Measurements from ENCODE around the gene MAP3K21.

MAP3K21 gene

GRCh38 chr1:233326319-233326718 lies 1.2 kb upstream of the MAP3K21 start:
- DNase-seq (ENCODE audit: low read depth in 3 of 3) = no peak

- DNase-seq (ENCODE audit: low read depth in 3 of 3) = peak; percentile 63 to 90 (median 68)
Measured at GRCh38 chr1:233326811-233327650, 493 bp upstream of the MAP3K21 start.

- peak in 1 of 3 experiments; percentile 9 for DNase-seq (ENCODE audit: low read depth in 3 of 3)
Measured at GRCh38 chr1:233328142-233328921, 808 bp downstream of the MAP3K21 start.

GRCh38 chr1:233331676-233332519 lies 4.4 kb downstream of the MAP3K21 start:
- DNase-seq (ENCODE audit: low read depth in 3 of 3) = no peak

- DNase-seq (ENCODE audit: low read depth in 3 of 3) = no peak
Measured at GRCh38 chr1:233333086-233333485, 5.6 kb downstream of the MAP3K21 start.

- no peak for DNase-seq (ENCODE audit: low read depth in 3 of 3)
Measured at GRCh38 chr1:233334092-233334491, 6.6 kb downstream of the MAP3K21 start.

GRCh38 chr1:233336554-233337456 lies 9.3 kb downstream of the MAP3K21 start:
- no peak for DNase-seq (ENCODE audit: low read depth in 3 of 3)

GRCh38 chr1:233337505-233337904 lies 10.0 kb downstream of the MAP3K21 start:
- no peak for DNase-seq (ENCODE audit: low read depth in 3 of 3)

GRCh38 chr1:233338102-233338501 lies 10.6 kb downstream of the MAP3K21 start:
- no peak for DNase-seq (ENCODE audit: low read depth in 3 of 3)

- no peak for DNase-seq (ENCODE audit: low read depth in 3 of 3)
Measured at GRCh38 chr1:233340031-233340555, 12.6 kb downstream of the MAP3K21 start.

- DNase-seq (ENCODE audit: low read depth in 3 of 3) = no peak
Measured at GRCh38 chr1:233340966-233341516, 13.5 kb downstream of the MAP3K21 start.

GRCh38 chr1:233342086-233342485 lies 14.6 kb downstream of the MAP3K21 start:
- no peak for DNase-seq (ENCODE audit: low read depth in 3 of 3)

- DNase-seq (ENCODE audit: low read depth in 3 of 3) = no peak
Measured at GRCh38 chr1:233343262-233343661, 15.7 kb downstream of the MAP3K21 start.

GRCh38 chr1:233347338-233347737 lies 19.8 kb downstream of the MAP3K21 start:
- no peak for DNase-seq (ENCODE audit: low read depth in 3 of 3)

- DNase-seq (ENCODE audit: low read depth in 3 of 3) = no peak
Measured at GRCh38 chr1:233349137-233349536, 21.6 kb downstream of the MAP3K21 start.

- DNase-seq (ENCODE audit: low read depth in 3 of 3) = no peak
Measured at GRCh38 chr1:233354983-233355382, 27.5 kb downstream of the MAP3K21 start.

- peak in 1 of 3 experiments; percentile 11 for DNase-seq (ENCODE audit: low read depth in 3 of 3)
Measured at GRCh38 chr1:233355841-233356704, 28.5 kb downstream of the MAP3K21 start.

- no peak for DNase-seq (ENCODE audit: low read depth in 3 of 3)
Measured at GRCh38 chr1:233356705-233356987, 29.1 kb downstream of the MAP3K21 start.

GRCh38 chr1:233357595-233358397 lies 30.3 kb downstream of the MAP3K21 start:
- DNase-seq (ENCODE audit: low read depth in 3 of 3) = peak in 1 of 3 experiments; percentile 28
